Cerebellar cortex (tissue), 1 donor: ENCODE data around the gene KRT27.
A peak's percentile ranks its signal among the peaks of the same experiment; 100 is the strongest.
"Not testable (repeated sequence)": the region's sequence is repeated elsewhere in the genome, so short reads cannot be mapped to it uniquely, and the experiment has no call there.

Experiments
- DNase-seq: peaks from one replicate; pipeline ENCODE4 v3.0.0-alpha.2; 2015; ENCODE audit warnings: low spot score

KRT27 gene

GRCh38 chr17:40755231-40755630 is 27.1 kb downstream of the KRT27 start, which contains the start of gene KRT25:
TSS of gene KRT25 (minus strand) at chr17:40755331. CDS start at chr17:40755271, 60 bp downstream.
- DNase-seq, result no peak

DNA sequence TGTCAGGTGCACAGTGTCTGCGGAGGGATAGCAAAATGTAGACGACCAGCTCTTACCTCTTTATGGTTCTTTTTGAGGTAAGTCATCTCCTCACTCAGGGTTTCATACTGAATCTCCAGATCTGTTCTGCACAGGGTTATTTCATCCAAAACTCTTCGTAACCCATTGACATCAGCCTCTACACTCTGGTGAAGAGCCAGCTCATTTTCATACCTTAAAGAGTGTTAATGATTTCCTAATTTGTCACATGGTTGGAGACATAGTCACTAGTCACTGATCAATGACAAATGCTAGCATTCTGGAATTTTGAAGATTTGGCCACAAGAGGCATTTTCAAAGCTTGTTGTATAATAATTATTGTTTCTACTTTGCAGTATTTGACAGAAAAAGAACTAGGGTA is 28.5 kb downstream of the KRT27 start:
- DNase-seq, result no peak

DNA sequence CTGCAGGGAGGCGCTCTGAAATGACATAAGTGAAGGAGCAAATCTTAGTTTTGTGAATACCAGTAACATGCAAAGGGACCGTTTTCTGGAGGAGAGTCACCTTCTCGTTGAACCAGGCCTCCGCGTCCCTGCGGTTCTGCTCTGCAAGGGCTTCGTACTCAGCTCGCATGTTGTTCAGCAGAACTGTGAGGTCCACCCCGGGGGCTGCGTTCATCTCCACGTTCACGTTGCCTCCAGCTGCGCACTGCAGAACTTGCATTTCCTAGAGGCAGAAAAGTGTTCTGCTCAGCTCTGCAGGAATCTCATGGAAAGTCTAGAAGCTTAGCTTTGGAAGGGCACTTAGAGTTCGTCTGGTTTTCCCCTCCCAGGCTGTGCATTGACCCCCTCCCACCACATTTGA is 31.3 kb downstream of the KRT27 start:
- no peak for DNase-seq

- no peak for DNase-seq
These were observed 32.0 kb downstream of the KRT27 start for GRCh38 chr17:40750391-40750790.

GRCh38 chr17:40748666-40749065 is 33.7 kb downstream of the KRT27 start:
- DNase-seq, result not testable (repeated sequence)

GRCh38 chr17:40738553-40738952 is 43.8 kb downstream of the KRT27 start:
- DNase-seq, result no peak

- DNase-seq, result no peak
These were observed 47.3 kb downstream of the KRT27 start for GRCh38 chr17:40735016-40735415.

GRCh38 chr17:40734018-40734417 is 48.3 kb downstream of the KRT27 start:
- DNase-seq, result no peak

DNA sequence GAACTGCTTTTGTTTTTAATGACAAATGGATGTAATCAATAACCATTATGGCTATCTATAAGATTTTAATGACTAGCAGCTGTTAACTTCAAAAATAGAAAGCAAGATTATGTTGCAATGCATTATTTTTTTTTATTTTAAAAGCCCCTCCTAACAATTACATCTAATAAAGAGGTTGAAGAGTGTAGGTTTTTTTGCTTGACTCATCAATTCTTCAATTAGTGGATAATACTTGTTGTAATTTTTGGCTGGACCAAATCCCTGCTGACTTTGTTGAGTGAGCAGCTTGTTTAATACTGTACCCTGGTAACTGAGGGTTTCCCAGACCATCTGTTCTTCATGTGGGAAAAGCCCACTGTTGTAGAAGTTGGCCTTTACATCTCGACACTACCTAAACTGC is 51.4 kb downstream of the KRT27 start:
- no peak for DNase-seq

DNA sequence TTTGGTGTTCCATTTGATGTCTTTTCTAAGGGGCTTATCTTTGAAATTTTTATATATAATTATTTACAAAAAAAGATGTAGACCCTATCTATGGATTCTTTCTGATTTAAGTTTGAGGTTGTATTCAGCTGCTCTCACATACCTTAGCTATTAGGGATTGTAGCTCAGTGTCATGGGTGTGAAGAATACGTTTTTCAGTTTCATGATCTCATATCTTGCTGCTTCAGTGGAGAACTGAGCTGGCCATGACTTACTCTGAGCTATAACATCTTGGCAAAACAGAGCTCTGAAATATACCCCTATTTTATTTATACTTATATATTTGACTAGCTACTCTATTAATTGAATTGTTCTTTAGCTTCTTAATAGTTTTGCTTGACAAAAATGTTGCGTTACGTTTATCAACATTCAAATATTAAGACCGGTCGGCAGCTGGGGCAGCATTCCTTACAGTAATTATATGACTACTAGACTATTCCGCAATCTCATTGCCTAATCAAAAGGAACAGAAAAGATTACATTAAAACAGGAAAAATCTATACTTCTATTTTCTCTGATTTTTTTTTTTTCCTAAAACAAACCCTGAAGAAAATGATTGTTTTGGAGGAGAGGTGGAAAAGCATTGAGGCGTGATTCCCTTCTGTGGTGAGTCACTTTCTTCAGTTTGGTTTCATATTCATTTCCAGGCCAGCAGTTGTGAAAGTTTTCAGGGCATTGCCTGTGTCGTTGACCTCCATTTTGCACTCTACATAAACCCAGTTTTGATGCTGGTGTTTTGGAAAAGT is 54.7 kb downstream of the KRT27 start:
- DNase-seq, result no peak

DNA sequence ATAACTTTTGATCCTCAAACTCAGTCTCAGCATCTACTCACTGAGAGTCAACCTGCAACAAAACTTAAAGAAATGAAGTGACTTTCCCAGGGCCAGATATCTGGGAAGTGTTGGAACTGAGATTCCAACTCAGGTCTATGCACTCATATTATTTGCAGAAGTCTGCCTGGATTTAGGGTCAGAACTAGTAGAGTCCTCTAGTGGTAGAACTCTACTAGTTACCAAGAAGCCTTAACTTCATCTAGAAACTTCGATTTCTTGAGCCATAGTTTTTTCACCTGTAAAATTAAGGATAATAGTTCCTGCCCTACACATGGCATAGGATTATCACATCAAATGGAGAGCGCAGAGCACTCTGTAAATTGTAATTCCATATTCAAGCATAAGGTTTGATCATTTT is 55.4 kb downstream of the KRT27 start:
- peak; percentile 29 for DNase-seq
